Neuronal stem cell (in vitro differentiated cells): ENCODE measurements around the gene REEP3.

Experiments
- DNase-seq: peaks from one replicate; pipeline ENCODE4 v3.0.0-alpha.2; 2013; ENCODE audit warnings: low spot score
- H2AFZ ChIP-seq: one replicate; pipeline ENCODE4 v1.6.1; 2013; ENCODE audit warnings: mild to moderate bottlenecking, low read length, inconsistent platforms
- H2AK5ac ChIP-seq: 2 replicates; pipeline ENCODE4 v1.6.1; 2013; ENCODE audit warnings: low read depth, mild to moderate bottlenecking, inconsistent platforms, low read length, moderate library complexity, mixed read lengths
- H2BK120ac ChIP-seq: 2 replicates; pipeline ENCODE4 v1.6.1; 2013; ENCODE audit warnings: low read depth, mild to moderate bottlenecking, inconsistent platforms, low read length, moderate library complexity, mixed read lengths
- H2BK12ac ChIP-seq: one replicate; pipeline ENCODE4 v1.6.1; 2013; ENCODE audit warnings: low read length, inconsistent platforms
- H2BK15ac ChIP-seq: 2 replicates; pipeline ENCODE4 v1.6.1; 2013; ENCODE audit warnings: mild to moderate bottlenecking, low read length, inconsistent platforms, mixed read lengths
- H2BK5ac ChIP-seq: one replicate; pipeline ENCODE4 v1.6.1; 2013; ENCODE audit warnings: inconsistent platforms, mild to moderate bottlenecking, low read length, moderate library complexity
- H3K14ac ChIP-seq: one replicate; pipeline ENCODE4 v1.6.1; 2013; ENCODE audit warnings: low read length, inconsistent platforms
- H3K18ac ChIP-seq: 2 replicates; pipeline ENCODE4 v1.6.1; 2013; ENCODE audit warnings: low read length, inconsistent platforms
- H3K23ac ChIP-seq: 2 replicates; pipeline ENCODE4 v1.6.1; 2013; ENCODE audit warnings: low read depth, mild to moderate bottlenecking, mixed read lengths, low read length, inconsistent platforms; ENCODE audit not compliant: poor library complexity
- H3K27ac ChIP-seq: replicated peaks from 3 replicates; pipeline ENCODE4 v1.5.1; 2013; ENCODE audit warnings: low read length, inconsistent platforms
- H3K27me3 ChIP-seq, 3 experiments: 2 replicates each; pipeline ENCODE4 v1.6.1; 2013; ENCODE audit warnings: low read length in 3 of 3, mild to moderate bottlenecking in 2 of 3, inconsistent platforms in 1 of 3, low read depth in 1 of 3, mixed read lengths in 1 of 3, moderate library complexity in 1 of 3; ENCODE audit not compliant: control insufficient read depth in 3 of 3, insufficient read depth in 3 of 3
- H3K36me3 ChIP-seq, 2 donors: replicated peaks in 1 of 2; 2 replicates each; pipeline ENCODE4 v1.6.1; 2013; ENCODE audit warnings: low read length in 2 of 2; ENCODE audit not compliant: control insufficient read depth in 2 of 2, insufficient read depth in 2 of 2
- H3K4ac ChIP-seq: 2 replicates; pipeline ENCODE4 v1.6.1; 2013; ENCODE audit warnings: inconsistent platforms, mild to moderate bottlenecking, low read length, moderate library complexity
- H3K4me1 ChIP-seq, 2 donors: 1 replicate in 1 of 2; 2 replicates in 1 of 2; pipeline ENCODE4 v1.6.1; 2013; ENCODE audit warnings: low read length in 2 of 2, low read depth in 1 of 2; ENCODE audit not compliant: control insufficient read depth in 2 of 2, insufficient read depth in 1 of 2
- H3K4me2 ChIP-seq: one replicate; pipeline ENCODE4 v1.6.1; 2013; ENCODE audit warnings: mild to moderate bottlenecking, low read length, inconsistent platforms; ENCODE audit not compliant: insufficient read depth, poor library complexity, severe bottlenecking
- H3K4me3 ChIP-seq, 2 donors: 2 replicates each; pipeline ENCODE4 v1.5.1; 2013; ENCODE audit warnings: low read length in 2 of 2, mild to moderate bottlenecking in 2 of 2, inconsistent platforms in 1 of 2, moderate library complexity in 1 of 2
- H3K79me1 ChIP-seq: one replicate; pipeline ENCODE4 v1.6.1; 2013; ENCODE audit warnings: low read depth, mild to moderate bottlenecking, inconsistent platforms, low read length, moderate library complexity
- H3K9ac ChIP-seq: one replicate; pipeline ENCODE4 v1.6.1; 2013; ENCODE audit warnings: mild to moderate bottlenecking, low read depth, low read length, inconsistent platforms; ENCODE audit not compliant: poor library complexity
- H3K9me3 ChIP-seq, 2 donors: replicated peaks in 1 of 2; 2 replicates each; pipeline versions ENCODE3 to v1.6.1; 2013; ENCODE audit warnings: low read length in 2 of 2, mild to moderate bottlenecking in 2 of 2, inconsistent platforms in 1 of 2, low read depth in 1 of 2, mixed read lengths in 1 of 2, moderate library complexity in 1 of 2; ENCODE audit not compliant: control insufficient read depth in 2 of 2, insufficient read depth in 1 of 2
- H4K8ac ChIP-seq: one replicate; pipeline ENCODE4 v1.6.1; 2013; ENCODE audit warnings: low read depth, mild to moderate bottlenecking, inconsistent platforms, low read length, moderate library complexity
- H4K91ac ChIP-seq: one replicate; pipeline ENCODE4 v1.6.1; 2013; ENCODE audit warnings: low read length, low read depth, mild to moderate bottlenecking, inconsistent platforms; ENCODE audit not compliant: poor library complexity
- WGBS, 2 donors: extraction: QIAGEN DNeasy Blood & Tissue Kit; methylation state at CpG; one replicate each; pipeline ENCODE4 v1.1.7; 2013; ENCODE audit warnings: missing lambda C conversion rate in 2 of 2, mixed read lengths in 1 of 2; ENCODE audit not compliant: insufficient read length in 2 of 2, insufficient replicate concordance in 1 of 2; ENCODE audit errors: extremely low coverage in 2 of 2; 5-methylcytosine and 5-hydroxymethylcytosine counted together

The REEP3 gene

DNA sequence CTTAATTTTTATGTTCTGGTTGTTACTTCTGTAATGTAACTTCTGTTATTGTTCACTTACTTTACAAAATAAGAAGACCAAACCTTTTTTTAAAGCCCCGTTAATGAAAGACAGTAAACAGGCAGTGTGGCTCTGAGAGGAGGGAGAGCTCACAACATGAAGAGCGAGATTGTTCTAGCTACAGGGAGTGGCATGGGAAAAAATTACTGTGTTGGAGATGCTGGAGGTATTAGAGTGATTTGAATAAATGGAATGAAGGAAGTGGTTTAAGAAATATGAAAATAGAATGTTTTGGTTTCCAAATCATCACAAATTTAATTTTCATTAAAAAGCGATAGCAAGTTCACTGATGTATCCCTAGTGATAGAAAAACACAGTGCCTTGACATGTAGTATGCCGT lies 31.8 kb downstream of the REEP3 start:
- Histone ChIP-seq H2BK120ac (no peak overlapping the region), H3K14ac (no peak overlapping the region), H4K8ac (no peak overlapping the region), H3K9ac (no peak overlapping the region), H2BK12ac (no peak overlapping the region), H3K4me3 (no peak overlapping the region), H2AK5ac (no peak overlapping the region), H3K4ac (no peak overlapping the region), H2BK15ac (no peak overlapping the region), H3K18ac (no peak overlapping the region), H2BK5ac (no peak overlapping the region), H3K36me3 (no peaks in the 10 kb centered on the region), H3K79me1 (no peaks in the 10 kb centered on the region), H3K27ac (no peak overlapping the region), H3K23ac (no peak overlapping the region), H3K4me2 (no peak overlapping the region), H3K27me3 (no peaks in the 10 kb centered on the region), H4K91ac (no peak overlapping the region), H2AFZ (no peak overlapping the region), H3K9me3 (no peaks in the 10 kb centered on the region), H3K4me1 (peaks cover 0 to 2% of the 10 kb centered on the region in 2 donors)
- DNase-seq: no peak
- no CpG with 5 or more reads among the region's 4 CpGs for WGBS, 2 donors

DNA sequence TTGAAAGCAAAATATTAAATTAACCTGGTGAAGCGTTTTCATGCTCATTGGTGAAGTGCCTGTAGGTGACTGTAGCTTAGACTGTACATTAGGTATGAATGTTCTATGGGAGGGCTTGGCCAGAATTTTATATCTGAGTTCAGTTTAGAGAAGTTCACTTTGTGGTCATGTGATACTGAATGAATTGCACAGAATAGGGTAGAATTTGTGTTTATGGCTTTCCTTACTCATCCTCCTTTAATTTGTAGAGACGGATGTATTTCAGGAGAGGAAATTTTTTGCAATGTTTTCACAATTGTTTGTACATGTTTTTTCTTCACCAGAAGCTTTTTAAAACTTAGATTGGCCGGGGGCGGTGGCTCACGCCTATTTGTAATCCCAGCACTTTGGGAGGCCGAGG lies 32.3 kb downstream of the REEP3 start:
- Histone ChIP-seq H2BK5ac (no peak overlapping the region), H3K9ac (no peak overlapping the region), H2BK12ac (no peak overlapping the region), H3K36me3 (no peaks in the 10 kb centered on the region), H3K27ac (no peak overlapping the region), H2AFZ (no peak overlapping the region), H3K4me3 (no peak overlapping the region), H4K8ac (no peak overlapping the region), H2BK120ac (no peak overlapping the region), H3K18ac (no peak overlapping the region), H3K23ac (no peak overlapping the region), H4K91ac (no peak overlapping the region), H3K79me1 (no peaks in the 10 kb centered on the region), H2AK5ac (no peak overlapping the region), H3K27me3 (no peaks in the 10 kb centered on the region), H3K14ac (no peak overlapping the region), H3K4me1 (peaks cover 0 to 2% of the 10 kb centered on the region in 2 donors), H3K4me2 (no peak overlapping the region), H3K9me3 (no peaks in the 10 kb centered on the region), H2BK15ac (no peak overlapping the region), H3K4ac (no peak overlapping the region)
- WGBS, 2 donors: no CpG with 5 or more reads among the region's 6 CpGs
- DNase-seq: no peak

DNA sequence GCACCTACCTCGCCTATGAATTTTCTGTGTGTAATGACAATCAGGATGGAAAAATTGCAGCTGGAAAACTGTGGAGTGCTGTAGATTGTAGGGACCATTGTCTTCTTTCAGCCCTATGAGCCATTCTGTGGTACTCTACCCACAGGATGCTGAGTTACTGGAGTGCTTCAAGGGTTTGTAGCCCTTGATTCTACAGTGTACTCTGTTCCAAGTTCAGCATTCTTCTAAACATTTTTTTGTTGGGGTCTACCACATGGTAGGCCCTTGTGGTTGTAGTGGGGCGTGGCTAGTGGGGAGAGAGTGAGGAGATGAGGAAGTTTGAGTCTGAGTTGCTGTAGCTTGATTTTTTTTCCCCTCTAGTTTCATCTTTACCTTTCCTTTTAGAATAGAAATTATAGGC lies 33.5 kb downstream of the REEP3 start:
- H4K91ac ChIP-seq: no peak overlapping the region
- WGBS, 2 donors: no CpG with 5 or more reads among the region's 2 CpGs
- DNase-seq: no peak
- H4K8ac ChIP-seq: no peak overlapping the region
- H2AK5ac ChIP-seq: no peak overlapping the region
- H3K36me3 ChIP-seq: no peaks in the 10 kb centered on the region
- no peak overlapping the region for H2BK5ac ChIP-seq
- peaks cover 0 to 2% of the 10 kb centered on the region in 2 donors for H3K4me1 ChIP-seq
- no peak overlapping the region for H3K9ac ChIP-seq
- H2AFZ ChIP-seq: no peak overlapping the region
- H3K9me3 ChIP-seq: no peaks in the 10 kb centered on the region
- H3K4me3 ChIP-seq: no peak overlapping the region
- no peak overlapping the region for H3K27ac ChIP-seq
- no peak overlapping the region for H3K14ac ChIP-seq
- no peaks in the 10 kb centered on the region for H3K27me3 ChIP-seq
- no peak overlapping the region for H2BK12ac ChIP-seq
- no peak overlapping the region for H3K4me2 ChIP-seq
- H2BK120ac ChIP-seq: no peak overlapping the region
- H3K79me1 ChIP-seq: no peaks in the 10 kb centered on the region
- H3K23ac ChIP-seq: no peak overlapping the region
- no peak overlapping the region for H2BK15ac ChIP-seq
- no peak overlapping the region for H3K4ac ChIP-seq
- no peak overlapping the region for H3K18ac ChIP-seq

DNA sequence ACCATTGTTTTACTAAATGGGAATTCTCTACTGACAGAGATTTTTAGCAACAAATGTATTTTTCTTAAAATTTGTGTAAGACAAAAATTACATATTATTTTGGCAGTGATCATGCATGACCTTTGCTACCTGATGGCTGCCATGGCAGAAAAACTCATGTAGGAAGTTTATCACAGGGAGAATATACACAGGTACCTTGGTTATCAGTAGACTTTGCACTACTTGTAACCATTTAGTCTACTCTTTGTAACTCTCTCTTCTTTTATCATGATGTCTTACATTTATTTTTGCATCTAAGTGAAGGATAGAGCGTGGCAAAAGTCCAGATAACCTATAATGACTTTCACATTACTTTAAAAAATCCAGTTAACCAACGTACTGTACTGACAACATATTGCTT lies 34.1 kb downstream of the REEP3 start:
- Histone ChIP-seq H4K91ac (no peak overlapping the region), H3K23ac (no peak overlapping the region), H3K18ac (no peak overlapping the region), H2BK5ac (no peak overlapping the region), H3K9ac (no peak overlapping the region), H3K79me1 (no peaks in the 10 kb centered on the region), H2BK12ac (no peak overlapping the region), H2BK120ac (no peak overlapping the region), H3K4me3 (no peak overlapping the region), H3K27ac (no peak overlapping the region), H3K36me3 (no peaks in the 10 kb centered on the region), H2AFZ (no peak overlapping the region), H3K9me3 (no peaks in the 10 kb centered on the region), H2AK5ac (no peak overlapping the region), H2BK15ac (no peak overlapping the region), H3K4me1 (peaks cover 0 to 2% of the 10 kb centered on the region in 2 donors), H4K8ac (no peak overlapping the region), H3K4ac (no peak overlapping the region), H3K14ac (no peak overlapping the region), H3K4me2 (no peak overlapping the region), H3K27me3 (no peaks in the 10 kb centered on the region)
- WGBS, 2 donors: no CpG with 5 or more reads among the region's 2 CpGs
- DNase-seq: no peak
